ENCODE measurements around the gene GRIA4.

The GRIA4 gene

DNA sequence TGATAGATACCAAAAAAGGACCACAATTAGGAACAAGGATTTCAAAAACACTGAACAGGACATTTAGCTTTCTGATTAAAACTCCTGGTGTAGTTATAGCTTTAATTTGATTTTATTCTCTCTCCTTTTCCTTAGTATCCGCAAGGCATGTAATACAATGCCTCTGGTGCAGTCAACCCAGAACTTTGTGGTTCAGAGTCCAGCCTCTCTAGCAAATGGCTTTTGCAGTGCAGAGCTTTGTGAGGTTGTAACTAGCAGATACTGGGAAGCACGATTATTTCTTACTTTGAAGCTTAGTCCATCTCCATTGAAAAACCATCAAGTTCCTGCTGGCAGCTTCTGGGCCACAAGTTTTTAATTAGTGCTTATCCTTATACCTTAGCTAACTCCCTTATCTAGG, 79.8 kb downstream of the GRIA4 start:
- Histone ChIP-seq H3K9me3 (ENCODE audit: control insufficient read depth, insufficient read depth, low read length) (no peaks in the 10 kb centered on the region), H3K27me3 (ENCODE audit: control insufficient read depth, insufficient read depth, low read length) (no peaks in the 10 kb centered on the region), H3K4me3 (ENCODE audit: low read depth, low read length) (no peak overlapping the region), H3K36me3 (ENCODE audit: control insufficient read depth, insufficient read depth, low read length) (no peaks in the 10 kb centered on the region), H3K27ac (ENCODE audit: low read depth, low read length) (no peak overlapping the region), H3K4me1 (ENCODE audit: control insufficient read depth, insufficient read depth, low read length) (no peaks in the 10 kb centered on the region), H3K9ac (ENCODE audit: low read depth, low read length) (no peak overlapping the region)

DNA sequence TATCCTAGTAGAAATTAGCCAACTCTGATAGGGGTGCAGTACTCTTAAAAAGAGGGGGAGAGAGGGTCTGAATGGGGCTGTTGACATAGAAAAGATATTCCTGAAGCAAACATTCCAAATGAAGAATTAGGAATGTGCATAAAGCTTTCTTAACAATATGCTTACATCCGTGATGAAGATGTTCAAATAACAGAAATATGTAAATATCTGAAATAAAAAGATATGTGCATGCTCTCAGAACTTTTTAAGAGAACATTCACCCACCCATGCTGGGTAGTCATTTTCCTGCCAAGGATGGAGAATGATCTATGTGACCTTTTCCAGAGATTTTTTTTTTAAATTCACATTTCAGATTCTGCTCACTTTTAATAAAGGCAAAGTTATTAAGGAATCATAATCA, 80.6 kb downstream of the GRIA4 start:
- Histone ChIP-seq H3K9ac (ENCODE audit: low read depth, low read length) (no peak overlapping the region), H3K4me1 (ENCODE audit: control insufficient read depth, insufficient read depth, low read length) (no peaks in the 10 kb centered on the region), H3K4me3 (ENCODE audit: low read depth, low read length) (no peak overlapping the region), H3K27ac (ENCODE audit: low read depth, low read length) (no peak overlapping the region), H3K9me3 (ENCODE audit: control insufficient read depth, insufficient read depth, low read length) (no peaks in the 10 kb centered on the region), H3K27me3 (ENCODE audit: control insufficient read depth, insufficient read depth, low read length) (no peaks in the 10 kb centered on the region), H3K36me3 (ENCODE audit: control insufficient read depth, insufficient read depth, low read length) (no peaks in the 10 kb centered on the region)

GRCh38 chr11:105693075-105693759, 83.3 kb downstream of the GRIA4 start:
- H3K4me3 ChIP-seq (ENCODE audit: low read depth, low read length): no peak overlapping the region
- no peak overlapping the region for H3K27ac ChIP-seq (ENCODE audit: low read depth, low read length)
- peaks cover 7% of the 10 kb centered on the region; the same call in 1 of the 2 replicates for H3K4me1 ChIP-seq (ENCODE audit: control insufficient read depth, insufficient read depth, low read length)
- H3K9ac ChIP-seq (ENCODE audit: low read depth, low read length): no peak overlapping the region
- H3K9me3 ChIP-seq (ENCODE audit: control insufficient read depth, insufficient read depth, low read length): no peaks in the 10 kb centered on the region
- no peaks in the 10 kb centered on the region for H3K36me3 ChIP-seq (ENCODE audit: control insufficient read depth, insufficient read depth, low read length)
- H3K27me3 ChIP-seq (ENCODE audit: control insufficient read depth, insufficient read depth, low read length): no peaks in the 10 kb centered on the region

- Histone ChIP-seq H3K27ac (ENCODE audit: low read depth, low read length) (no peak overlapping the region), H3K4me1 (ENCODE audit: control insufficient read depth, insufficient read depth, low read length) (peaks cover 7% of the 10 kb centered on the region; the same call in 1 of the 2 replicates), H3K4me3 (ENCODE audit: low read depth, low read length) (no peak overlapping the region), H3K36me3 (ENCODE audit: control insufficient read depth, insufficient read depth, low read length) (no peaks in the 10 kb centered on the region), H3K9ac (ENCODE audit: low read depth, low read length) (no peak overlapping the region), H3K27me3 (ENCODE audit: control insufficient read depth, insufficient read depth, low read length) (no peaks in the 10 kb centered on the region), H3K9me3 (ENCODE audit: control insufficient read depth, insufficient read depth, low read length) (no peaks in the 10 kb centered on the region)
These were observed 86.1 kb downstream of the GRIA4 start for GRCh38 chr11:105696000-105696399.

DNA sequence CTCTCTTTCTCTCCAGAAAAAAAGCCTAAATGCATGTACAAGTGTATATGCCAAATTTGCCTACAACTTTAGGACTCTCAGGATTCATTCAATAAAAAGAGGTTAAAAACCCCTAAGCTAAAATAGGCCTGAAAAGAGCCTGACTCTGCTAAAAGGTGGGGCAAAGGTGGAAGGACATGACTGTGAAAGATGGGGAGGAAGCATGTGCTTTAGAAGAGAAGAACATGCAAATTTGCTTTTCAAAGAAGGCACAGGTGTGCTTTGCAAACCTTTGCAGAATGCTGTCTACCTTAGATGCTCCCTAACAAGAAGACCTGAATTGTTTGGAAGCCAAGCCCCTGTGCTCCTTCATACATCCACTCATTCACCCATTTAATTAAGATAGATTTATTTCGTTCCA, 87.4 kb downstream of the GRIA4 start:
- H3K9ac ChIP-seq (ENCODE audit: low read depth, low read length): no peak overlapping the region
- no peaks in the 10 kb centered on the region for H3K36me3 ChIP-seq (ENCODE audit: control insufficient read depth, insufficient read depth, low read length)
- H3K27ac ChIP-seq (ENCODE audit: low read depth, low read length): no peak overlapping the region
- peaks cover 7% of the 10 kb centered on the region; the same call in 1 of the 2 replicates for H3K4me1 ChIP-seq (ENCODE audit: control insufficient read depth, insufficient read depth, low read length)
- H3K9me3 ChIP-seq (ENCODE audit: control insufficient read depth, insufficient read depth, low read length): no peaks in the 10 kb centered on the region
- H3K27me3 ChIP-seq (ENCODE audit: control insufficient read depth, insufficient read depth, low read length): no peaks in the 10 kb centered on the region
- no peak overlapping the region for H3K4me3 ChIP-seq (ENCODE audit: low read depth, low read length)

GRCh38 chr11:105699203-105699602, 89.3 kb downstream of the GRIA4 start:
- no peaks in the 10 kb centered on the region for H3K9me3 ChIP-seq (ENCODE audit: control insufficient read depth, insufficient read depth, low read length)
- H3K4me3 ChIP-seq (ENCODE audit: low read depth, low read length): no peak overlapping the region
- H3K9ac ChIP-seq (ENCODE audit: low read depth, low read length): no peak overlapping the region
- no peak overlapping the region for H3K27ac ChIP-seq (ENCODE audit: low read depth, low read length)
- no peaks in the 10 kb centered on the region for H3K27me3 ChIP-seq (ENCODE audit: control insufficient read depth, insufficient read depth, low read length)
- H3K4me1 ChIP-seq (ENCODE audit: control insufficient read depth, insufficient read depth, low read length): peaks cover 7% of the 10 kb centered on the region; the same call in 1 of the 2 replicates
- H3K36me3 ChIP-seq (ENCODE audit: control insufficient read depth, insufficient read depth, low read length): no peaks in the 10 kb centered on the region

DNA sequence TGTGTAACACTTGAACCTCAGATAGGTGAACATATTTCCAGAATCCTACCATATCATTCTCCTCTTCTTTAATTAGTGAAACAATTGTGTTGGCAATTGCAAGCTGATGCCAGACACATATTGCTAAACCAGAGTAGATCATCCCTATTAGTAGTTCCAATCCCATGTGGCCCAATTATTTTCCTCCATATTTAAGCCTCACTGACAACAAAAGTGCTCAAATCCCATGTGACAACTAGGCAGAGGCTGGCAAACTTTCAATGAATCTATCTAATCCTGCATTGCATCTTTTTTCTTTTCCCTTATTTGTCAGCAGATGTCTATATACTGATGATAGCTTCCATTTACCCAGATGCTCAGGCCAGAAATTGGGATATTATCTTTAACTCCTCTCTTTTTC, 90.4 kb downstream of the GRIA4 start:
- Histone ChIP-seq H3K36me3 (ENCODE audit: control insufficient read depth, insufficient read depth, low read length) (no peaks in the 10 kb centered on the region), H3K4me3 (ENCODE audit: low read depth, low read length) (no peak overlapping the region), H3K27ac (ENCODE audit: low read depth, low read length) (no peak overlapping the region), H3K9me3 (ENCODE audit: control insufficient read depth, insufficient read depth, low read length) (no peaks in the 10 kb centered on the region), H3K9ac (ENCODE audit: low read depth, low read length) (no peak overlapping the region), H3K27me3 (ENCODE audit: control insufficient read depth, insufficient read depth, low read length) (no peaks in the 10 kb centered on the region), H3K4me1 (ENCODE audit: control insufficient read depth, insufficient read depth, low read length) (peaks cover 7% of the 10 kb centered on the region; the same call in 1 of the 2 replicates)

- Histone ChIP-seq H3K9me3 (ENCODE audit: control insufficient read depth, insufficient read depth, low read length) (no peaks in the 10 kb centered on the region), H3K27me3 (ENCODE audit: control insufficient read depth, insufficient read depth, low read length) (no peaks in the 10 kb centered on the region), H3K4me3 (ENCODE audit: low read depth, low read length) (no peak overlapping the region), H3K4me1 (ENCODE audit: control insufficient read depth, insufficient read depth, low read length) (peaks cover 7% of the 10 kb centered on the region; the same call in 1 of the 2 replicates), H3K9ac (ENCODE audit: low read depth, low read length) (no peak overlapping the region), H3K36me3 (ENCODE audit: control insufficient read depth, insufficient read depth, low read length) (no peaks in the 10 kb centered on the region), H3K27ac (ENCODE audit: low read depth, low read length) (no peak overlapping the region)
These were observed 91.2 kb downstream of the GRIA4 start for GRCh38 chr11:105701098-105701497.

- Histone ChIP-seq H3K9me3 (ENCODE audit: control insufficient read depth, insufficient read depth, low read length) (no peaks in the 10 kb centered on the region), H3K36me3 (ENCODE audit: control insufficient read depth, insufficient read depth, low read length) (no peaks in the 10 kb centered on the region), H3K4me1 (ENCODE audit: control insufficient read depth, insufficient read depth, low read length) (no peaks in the 10 kb centered on the region), H3K9ac (ENCODE audit: low read depth, low read length) (no peak overlapping the region), H3K27ac (ENCODE audit: low read depth, low read length) (no peak overlapping the region), H3K4me3 (ENCODE audit: low read depth, low read length) (no peak overlapping the region), H3K27me3 (ENCODE audit: control insufficient read depth, insufficient read depth, low read length) (no peaks in the 10 kb centered on the region)
These were observed 96.1 kb downstream of the GRIA4 start for GRCh38 chr11:105705786-105706530.

GRCh38 chr11:105713106-105713505, 103.2 kb downstream of the GRIA4 start:
- H3K9me3 ChIP-seq (ENCODE audit: control insufficient read depth, insufficient read depth, low read length): no peaks in the 10 kb centered on the region
- no peaks in the 10 kb centered on the region for H3K4me1 ChIP-seq (ENCODE audit: control insufficient read depth, insufficient read depth, low read length)
- H3K27ac ChIP-seq (ENCODE audit: low read depth, low read length): no peak overlapping the region
- H3K9ac ChIP-seq (ENCODE audit: low read depth, low read length): no peak overlapping the region
- H3K4me3 ChIP-seq (ENCODE audit: low read depth, low read length): no peak overlapping the region
- no peaks in the 10 kb centered on the region for H3K27me3 ChIP-seq (ENCODE audit: control insufficient read depth, insufficient read depth, low read length)
- H3K36me3 ChIP-seq (ENCODE audit: control insufficient read depth, insufficient read depth, low read length): no peaks in the 10 kb centered on the region

- Histone ChIP-seq H3K27me3 (ENCODE audit: control insufficient read depth, insufficient read depth, low read length) (no peaks in the 10 kb centered on the region), H3K27ac (ENCODE audit: low read depth, low read length) (no peak overlapping the region), H3K4me3 (ENCODE audit: low read depth, low read length) (no peak overlapping the region), H3K9me3 (ENCODE audit: control insufficient read depth, insufficient read depth, low read length) (no peaks in the 10 kb centered on the region), H3K9ac (ENCODE audit: low read depth, low read length) (no peak overlapping the region), H3K4me1 (ENCODE audit: control insufficient read depth, insufficient read depth, low read length) (no peaks in the 10 kb centered on the region), H3K36me3 (ENCODE audit: control insufficient read depth, insufficient read depth, low read length) (no peaks in the 10 kb centered on the region)
These were observed 103.8 kb downstream of the GRIA4 start for GRCh38 chr11:105713696-105714095.
